HCT116 (cell line): ENCODE data around the gene HBG1. TPM values are rescaled to one million over a fixed set of nuclear protein-coding genes. Genes with fewer than 3 reads are reported as not detected.

Experiments used
- ATAC-seq: fragments of 200-7000 bp; cut with Tn5 transposase; 2 replicates; pipeline ENCODE4 v1.9.1; 2020; ENCODE audit warnings: mild to moderate bottlenecking, moderate library complexity
- BruUV-seq: library from RNA; stranded (reverse); fragments of 400-500 nt; replicated peaks from 2 replicates; lab custom pipeline; 2021; lab: Mats Ljungman, UMichigan
- CTCF ChIA-PET: fragments of 300-600 bp; sonication (Branson Sonifier 250); formaldehyde crosslinking; loops from one replicate; lab custom pipeline; 2021; ENCODE audit warnings: antibody characterized with exemption; lab: Charles Lee
- POLR2A ChIA-PET: fragments of 300-600, 350-600 bp; sonication (Branson Sonifier 250); formaldehyde crosslinking; loops from one replicate; lab custom pipeline; 2021; ENCODE audit warnings: antibody characterized with exemption; lab: Charles Lee
- RAD21 ChIA-PET, 2 experiments: fragments of 300-600 bp; sonication (Branson Sonifier 250); formaldehyde crosslinking; loops; one replicate each; lab custom pipeline; 2023; ENCODE audit warnings: low total read pairs in 2 of 2; ENCODE audit not compliant: uncharacterized antibody in 2 of 2, unreplicated experiment in 2 of 2, low non-redundant PET in 1 of 2; lab: Charles Lee
- DNase-seq: peaks from one replicate; pipeline ENCODE4 v3.0.0-alpha.2; 2010; ENCODE audit warnings: low read depth, low spot score
- H2AFZ ChIP-seq: fragments of 200-600 bp; shearing (Covaris generic), sonication (generic); 2 replicates; pipeline ENCODE4 v1.6.1; 2017; ENCODE audit warnings: low read depth, mixed run types, mixed read lengths, antibody characterized with exemption, low read length; ENCODE audit not compliant: poor library complexity, severe bottlenecking
- H3K27ac ChIP-seq: 2 replicates; pipeline ENCODE4 v1.5.1; 2012; ENCODE audit warnings: low read depth, low read length
- H3K27me3 ChIP-seq: fragments of 200-600 bp; sonication (generic); 2 replicates; pipeline ENCODE4 v1.6.1; 2016; ENCODE audit warnings: mixed run types, low read length, mixed read lengths; ENCODE audit not compliant: insufficient read depth
- H3K36me3 ChIP-seq, 2 experiments: fragments of 200-500 bp in 1 of 2; fragments of 200-600 bp in 1 of 2; sonication (Bioruptor generic) in 1 of 2; sonication (generic) in 1 of 2; 2 replicates each; pipeline versions ENCODE4 v1.5.1 to v1.6.1; 2014 to 2016; ENCODE audit warnings: low read length in 2 of 2, inconsistent platforms in 1 of 2, mixed read lengths in 1 of 2, mixed run types in 1 of 2; ENCODE audit not compliant: insufficient read depth in 2 of 2, control insufficient read depth in 1 of 2
- H3K4me1 ChIP-seq, 2 experiments: fragments of 200-600 bp in 1 of 2; sonication (generic) in 1 of 2; 2 replicates each; pipeline versions ENCODE4 v1.5.1 to v1.6.1; 2012 to 2017; ENCODE audit warnings: low read length in 2 of 2, inconsistent platforms in 1 of 2, mild to moderate bottlenecking in 1 of 2, mixed read lengths in 1 of 2, mixed run types in 1 of 2, moderate library complexity in 1 of 2; ENCODE audit not compliant: insufficient read depth in 2 of 2, control insufficient read depth in 1 of 2
- H3K4me2 ChIP-seq: fragments of 200-600 bp; sonication (generic); 2 replicates; pipeline ENCODE4 v1.6.1; 2017; ENCODE audit warnings: mixed run types, low read length, mixed read lengths
- H3K4me3 ChIP-seq, 2 experiments: fragments of 200-600 bp in 1 of 2; sonication (generic) in 1 of 2; replicated peaks in 1 of 2; 2 replicates each; pipeline ENCODE4 v1.5.1; 2011 to 2016; ENCODE audit warnings: low read length in 2 of 2, control low read depth in 1 of 2, low read depth in 1 of 2, mild to moderate bottlenecking in 1 of 2, mixed read lengths in 1 of 2, mixed run types in 1 of 2
- H3K79me2 ChIP-seq: fragments of 200-600 bp; sonication (generic); 2 replicates; pipeline ENCODE4 v1.6.1; 2017; ENCODE audit warnings: mild to moderate bottlenecking, mixed run types, low read length, moderate library complexity, mixed read lengths; ENCODE audit not compliant: insufficient read depth
- H3K9ac ChIP-seq: fragments of 200-600 bp; sonication (generic); 2 replicates; pipeline ENCODE4 v1.6.1; 2016; ENCODE audit warnings: low read length, mixed read lengths
- H3K9me2 ChIP-seq: fragments of 200-600 bp; sonication (generic), shearing (Covaris generic); 2 replicates; pipeline ENCODE4 v1.6.1; 2017; ENCODE audit warnings: mixed run types, mild to moderate bottlenecking, moderate library complexity; ENCODE audit not compliant: insufficient read depth
- H3K9me3 ChIP-seq, 2 experiments: fragments of 200-500 bp in 1 of 2; fragments of 200-600 bp in 1 of 2; sonication (Bioruptor generic) in 1 of 2; sonication (generic) in 1 of 2; 2 replicates each; pipeline ENCODE4 v1.6.1; 2014 to 2017; ENCODE audit warnings: low read length in 2 of 2, mixed read lengths in 2 of 2, inconsistent platforms in 1 of 2, low read depth in 1 of 2, mild to moderate bottlenecking in 1 of 2, mixed run types in 1 of 2, moderate library complexity in 1 of 2; ENCODE audit not compliant: control insufficient read depth in 1 of 2, insufficient read depth in 1 of 2
- H4K20me1 ChIP-seq: fragments of 200-600 bp; sonication (generic), shearing (Covaris generic); 2 replicates; pipeline ENCODE4 v1.6.1; 2017; ENCODE audit warnings: mixed run types, mild to moderate bottlenecking, moderate library complexity; ENCODE audit not compliant: insufficient read depth
- EGR1 ChIP-seq: IDR thresholded peaks from 2 replicates; pipeline ENCODE4 v1.6.1; 2012; ENCODE audit warnings: low read depth
- EZH2 ChIP-seq: fragments of 200-600 bp; sonication (generic); IDR thresholded peaks from 2 replicates; pipeline ENCODE4 v1.6.1; 2017; ENCODE audit warnings: antibody characterized with exemption, mixed run types
- POLR2AphosphoS5 ChIP-seq: IDR thresholded peaks from 2 replicates; pipeline ENCODE4 v1.6.1; 2011; ENCODE audit warnings: mild to moderate bottlenecking, low read depth, low read length, moderate library complexity
- SP1 ChIP-seq: IDR thresholded peaks from 2 replicates; pipeline ENCODE4 v1.6.1; 2012; ENCODE audit warnings: low read depth
- TCF7L2 ChIP-seq: IDR thresholded peaks from 2 replicates; pipeline ENCODE4 v1.7.0; 2011; ENCODE audit warnings: borderline replicate concordance, inconsistent platforms; ENCODE audit not compliant: insufficient read depth, insufficient read length; ENCODE audit errors: extremely low read depth
- ZBTB33 ChIP-seq: IDR thresholded peaks from 2 replicates; pipeline ENCODE4 v1.6.1; 2011; ENCODE audit warnings: mild to moderate bottlenecking, low read length, moderate library complexity; ENCODE audit not compliant: insufficient replicate concordance; ENCODE audit errors: extremely low read depth
- ZFX ChIP-seq: fragments of 450-650 bp; IDR thresholded peaks from 2 replicates; pipeline ENCODE4 v1.6.1; 2017
- ZNF274 ChIP-seq: fragments of 200-500 bp; sonication (Bioruptor generic); IDR thresholded peaks from 2 replicates; pipeline ENCODE4 v1.6.1; 2014; ENCODE audit warnings: mild to moderate bottlenecking, low read depth, low read length, inconsistent platforms
- intact Hi-C: fragments of 100-400 bp; cut with micrococcal nuclease; formaldehyde crosslinking; loops from 2 replicates; pipeline ENCODE4 v1.10.0; 2022
- total RNA-seq: library from RNA; stranded (reverse); gene quantifications from one replicate; pipeline ENCODE4 v1.2.1, GENCODE V29; 2021; ENCODE audit not compliant: unreplicated experiment
- TF ChIP-seq, protein P1 (sequence below), 3 experiments: fragments of 200-600 bp in 1 of 3; sonication (generic) in 1 of 3; IDR thresholded peaks in 2 of 3; conservative IDR thresholded peaks in 1 of 3; 2 replicates each; pipeline ENCODE4 v1.5.1; 2012 to 2017; ENCODE audit warnings: low read depth in 2 of 3, low read length in 2 of 3, antibody characterized with exemption in 1 of 3, borderline replicate concordance in 1 of 3, control low read depth in 1 of 3, mild to moderate bottlenecking in 1 of 3, mixed read lengths in 1 of 3, mixed run types in 1 of 3, moderate library complexity in 1 of 3; ENCODE audit not compliant: insufficient read depth in 1 of 3
- TF ChIP-seq, protein P2 (sequence below): IDR thresholded peaks from 2 replicates; pipeline ENCODE4 v1.6.1; 2012

The HBG1 gene
- total RNA-seq, 1 experiment from 2014 or later: 3.6 TPM

- TF ChIP-seq ZBTB33 (no peak), POLR2AphosphoS5 (no peak), EGR1 (no peak), EZH2 (no peak), TCF7L2 (no peak)
Measured at GRCh38 chr11:5229356-5229755, 20.3 kb downstream of the HBG1 start (continued).

DNA sequence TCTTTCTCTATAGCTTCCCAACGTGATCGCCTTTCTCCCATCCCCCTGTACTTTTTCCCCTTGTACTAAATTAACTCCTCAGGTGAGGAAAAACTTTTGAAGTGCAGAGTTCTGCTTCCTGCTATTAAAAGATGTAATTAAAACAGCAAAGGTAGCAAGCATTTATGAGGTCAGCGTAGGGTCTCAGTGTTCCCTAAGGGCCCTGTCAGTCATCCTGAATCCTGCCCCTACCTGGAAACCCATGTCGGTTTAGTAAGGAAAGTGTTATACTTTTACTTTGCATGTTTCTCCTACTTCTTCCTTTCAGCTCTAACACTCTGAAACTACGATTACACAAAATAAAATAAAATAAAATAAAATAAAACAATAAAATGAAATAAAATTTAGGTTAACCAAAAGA lies 21.5 kb downstream of the HBG1 start:
- Histone ChIP-seq H3K79me2 (no peaks in the 10 kb centered on the region), H3K27ac (no peak overlapping the region), H3K4me1 (no peaks in the 10 kb centered on the region), H4K20me1 (no peaks in the 10 kb centered on the region), H3K9me2 (no peaks in the 10 kb centered on the region), H3K4me2 (no peak overlapping the region), H3K36me3 (no peaks in the 10 kb centered on the region), H3K4me3 (no peak overlapping the region), H3K9ac (no peak overlapping the region), H3K27me3 (no peaks in the 10 kb centered on the region), H2AFZ (no peak overlapping the region), H3K9me3 (no peaks in the 10 kb centered on the region)
- ChIA-PET POLR2A (no interaction called here), RAD21 (no interaction called here), CTCF (no interaction called here)
- DNase-seq (no peak), ATAC-seq (no peak)
- TF ChIP-seq SP1: no peak
- BruUV-seq: no TSS peak
- intact Hi-C loops: no loop called here

DNA sequence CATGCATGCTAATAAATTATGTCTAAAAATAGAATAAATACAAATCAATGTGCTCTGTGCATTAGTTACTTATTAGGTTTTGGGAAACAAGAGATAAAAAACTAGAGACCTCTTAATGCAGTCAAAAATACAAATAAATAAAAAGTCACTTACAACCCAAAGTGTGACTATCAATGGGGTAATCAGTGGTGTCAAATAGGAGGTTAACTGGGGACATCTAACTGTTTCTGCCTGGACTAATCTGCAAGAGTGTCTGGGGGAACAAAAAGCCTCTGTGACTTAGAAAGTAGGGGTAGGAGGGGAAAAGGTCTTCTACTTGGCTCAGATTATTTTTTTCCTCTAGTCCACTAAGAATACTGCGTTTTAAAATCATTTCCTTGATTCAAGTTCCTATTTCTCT lies 22.0 kb downstream of the HBG1 start:
- TF ChIP-seq SP1 (no peak), ZFX (no peak), POLR2AphosphoS5 (no peak), ZNF274 (no peak)
- TF ChIP-seq, protein P1, sequence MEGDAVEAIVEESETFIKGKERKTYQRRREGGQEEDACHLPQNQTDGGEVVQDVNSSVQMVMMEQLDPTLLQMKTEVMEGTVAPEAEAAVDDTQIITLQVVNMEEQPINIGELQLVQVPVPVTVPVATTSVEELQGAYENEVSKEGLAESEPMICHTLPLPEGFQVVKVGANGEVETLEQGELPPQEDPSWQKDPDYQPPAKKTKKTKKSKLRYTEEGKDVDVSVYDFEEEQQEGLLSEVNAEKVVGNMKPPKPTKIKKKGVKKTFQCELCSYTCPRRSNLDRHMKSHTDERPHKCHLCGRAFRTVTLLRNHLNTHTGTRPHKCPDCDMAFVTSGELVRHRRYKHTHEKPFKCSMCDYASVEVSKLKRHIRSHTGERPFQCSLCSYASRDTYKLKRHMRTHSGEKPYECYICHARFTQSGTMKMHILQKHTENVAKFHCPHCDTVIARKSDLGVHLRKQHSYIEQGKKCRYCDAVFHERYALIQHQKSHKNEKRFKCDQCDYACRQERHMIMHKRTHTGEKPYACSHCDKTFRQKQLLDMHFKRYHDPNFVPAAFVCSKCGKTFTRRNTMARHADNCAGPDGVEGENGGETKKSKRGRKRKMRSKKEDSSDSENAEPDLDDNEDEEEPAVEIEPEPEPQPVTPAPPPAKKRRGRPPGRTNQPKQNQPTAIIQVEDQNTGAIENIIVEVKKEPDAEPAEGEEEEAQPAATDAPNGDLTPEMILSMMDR (IDR thresholded peaks at IDR 0.05 in 2 of 3, conservative IDR thresholded peaks at IDR 0.05 in 1 of 3; ENCODE audit: borderline replicate concordance in 1 of 3, insufficient read depth in 1 of 3, low read depth in 2 of 3, low read length in 2 of 3): no peak
- TF ChIP-seq, protein P2, sequence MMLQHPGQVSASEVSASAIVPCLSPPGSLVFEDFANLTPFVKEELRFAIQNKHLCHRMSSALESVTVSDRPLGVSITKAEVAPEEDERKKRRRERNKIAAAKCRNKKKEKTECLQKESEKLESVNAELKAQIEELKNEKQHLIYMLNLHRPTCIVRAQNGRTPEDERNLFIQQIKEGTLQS: no peak
- Histone ChIP-seq H3K4me1 (no peaks in the 10 kb centered on the region), H3K27me3 (no peaks in the 10 kb centered on the region), H2AFZ (no peak overlapping the region), H3K9me2 (no peaks in the 10 kb centered on the region), H3K79me2 (no peaks in the 10 kb centered on the region), H3K4me2 (no peak overlapping the region), H3K9me3 (no peaks in the 10 kb centered on the region), H3K27ac (no peak overlapping the region), H3K4me3 (no peak overlapping the region), H3K9ac (no peak overlapping the region), H3K36me3 (no peaks in the 10 kb centered on the region), H4K20me1 (no peaks in the 10 kb centered on the region)
- ChIA-PET RAD21 (no interaction called here), POLR2A (no interaction called here), CTCF (no interaction called here)
- no peak for ATAC-seq
- BruUV-seq: no TSS peak
- intact Hi-C loops: no loop called here
- DNase-seq: no peak
